Right renal cortex interstitium (tissue), 3 donors: ENCODE results near the gene BCL7B. TPM values are rescaled to one million over a fixed set of nuclear protein-coding genes. Genes with fewer than 3 reads are reported as not detected.
A peak's percentile ranks its signal among the peaks of the same experiment; 100 is the strongest.
"Not testable (repeated sequence)": the region's sequence is repeated elsewhere in the genome, so short reads cannot be mapped to it uniquely, and the experiment has no call there.

Experiments
- DNase-seq, 3 donors: peaks; one replicate each; pipeline ENCODE4 v3.0.0-alpha.2; 2013; ENCODE audit warnings: low read depth in 3 of 3, low spot score in 2 of 3
- polyA plus RNA-seq, 3 donors: library from polyadenylated mRNA; unstranded; fragments of 120-200 nt; gene quantifications; one replicate each; pipeline ENCODE4 v1.2.1, GENCODE V29; 2013; ENCODE audit not compliant: insufficient read length in 3 of 3

BCL7B gene
- polyA plus RNA-seq, 3 donors = 34.6 to 35.5 (median 34.6) TPM

DNA sequence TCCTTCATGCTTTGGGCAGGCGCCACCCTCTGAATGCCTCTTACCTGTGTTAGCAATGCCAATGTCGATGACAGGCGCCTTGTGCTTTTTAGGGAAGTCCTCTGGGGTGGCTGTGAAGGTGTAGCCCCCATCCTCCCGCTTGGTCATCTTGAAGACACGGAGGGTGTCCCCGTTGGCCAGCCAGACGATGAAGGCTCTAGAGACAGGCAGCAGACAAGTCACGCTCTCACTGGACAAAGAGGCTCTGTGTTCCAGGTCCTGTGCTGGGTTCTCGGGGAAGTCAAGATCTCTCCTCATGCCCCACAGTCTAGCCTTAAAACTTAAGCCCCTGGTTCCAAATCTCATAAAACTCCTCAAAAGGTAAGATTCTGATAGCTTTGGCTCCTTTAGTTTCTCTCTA is 15.8 kb upstream of the BCL7B start:
- DNase-seq = no peak

DNA sequence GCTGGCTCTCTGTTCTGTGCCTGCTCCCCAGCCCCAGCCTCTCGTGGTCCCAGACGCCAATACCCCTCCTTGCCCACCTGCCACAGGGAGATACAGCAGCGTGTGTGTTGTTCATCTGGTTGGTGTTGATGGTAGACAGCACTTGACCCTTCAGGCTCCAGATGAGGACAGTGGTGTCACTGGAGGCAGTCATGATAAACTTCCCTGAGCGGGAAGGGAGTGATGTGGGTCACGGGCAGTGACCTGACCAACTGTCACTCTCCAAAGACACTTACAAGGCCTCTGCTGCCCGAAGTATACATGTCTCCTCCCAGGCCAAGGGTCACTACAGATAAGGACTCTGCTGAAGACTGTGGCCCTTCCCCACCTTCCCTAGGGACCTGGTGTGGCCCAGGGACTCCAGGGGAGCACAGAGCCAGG is 15.3 kb upstream of the BCL7B start:
- no peak for DNase-seq

DNA sequence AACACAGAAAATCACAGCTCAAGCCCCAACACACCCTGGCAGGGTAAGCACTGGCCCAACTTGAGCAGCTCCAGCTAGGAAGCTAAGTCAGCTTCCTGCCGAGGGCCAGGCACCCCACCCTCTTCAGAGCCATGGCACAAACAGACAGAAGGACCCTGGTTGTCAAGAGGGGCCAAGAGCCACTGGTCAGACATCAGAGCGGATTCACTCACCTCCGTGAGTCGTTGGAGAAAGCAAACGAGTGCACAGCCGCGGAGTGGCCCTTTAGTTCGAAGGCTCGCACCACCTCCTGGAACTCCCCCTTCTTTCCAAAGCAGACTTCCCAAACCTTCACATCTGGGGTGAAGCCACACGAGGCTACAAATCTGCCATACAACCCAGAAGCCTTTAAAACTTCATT is 13.5 kb upstream of the BCL7B start:
- no peak for DNase-seq

DNA sequence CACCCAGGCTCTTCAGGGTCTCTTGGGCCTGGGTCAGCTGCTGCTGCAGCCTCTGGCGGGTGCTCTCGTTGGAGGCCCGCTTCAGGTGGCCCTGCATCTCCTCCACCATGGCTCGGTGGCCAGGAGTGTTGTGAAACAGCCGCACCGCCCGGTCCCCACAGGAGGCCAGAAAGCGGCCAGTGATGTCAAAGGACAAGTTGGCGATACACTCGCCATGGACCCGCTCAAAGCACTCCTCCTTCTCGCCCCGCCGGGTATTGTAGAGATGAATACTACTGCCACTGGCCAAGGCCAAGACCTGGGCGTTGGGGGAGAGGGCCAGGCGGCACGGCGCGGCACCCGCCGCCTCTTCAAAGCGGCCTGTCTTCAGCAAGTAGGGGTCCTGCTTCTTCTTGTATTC is 13.0 kb upstream of the BCL7B start:
- no peak for DNase-seq

DNA sequence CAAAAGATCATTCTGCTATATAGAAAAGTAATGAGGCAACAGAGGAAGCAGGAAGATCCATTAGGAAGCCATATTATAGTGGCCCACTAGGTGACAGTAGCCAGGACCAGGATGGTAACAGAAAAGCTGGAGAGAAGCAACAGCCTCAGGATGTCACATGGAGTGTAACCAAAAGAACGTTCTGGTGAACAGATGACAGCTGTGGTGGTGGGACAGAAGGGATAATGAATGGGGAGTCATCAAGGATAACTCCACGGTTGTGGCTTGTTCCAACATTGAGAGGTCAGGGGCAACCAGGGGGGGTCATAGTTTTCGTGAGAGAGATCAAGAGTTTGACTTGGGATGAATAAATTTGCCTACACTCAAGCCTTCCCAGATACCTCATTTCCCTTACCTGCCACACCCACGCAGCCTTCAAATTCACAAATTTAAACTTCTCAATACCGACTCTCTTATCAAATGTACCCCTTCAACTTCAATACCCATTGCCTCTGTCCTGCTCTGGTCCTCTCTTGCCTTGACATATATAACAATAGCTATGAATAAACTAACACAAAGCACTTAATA is 11.6 kb upstream of the BCL7B start:
- DNase-seq = no peak

DNA sequence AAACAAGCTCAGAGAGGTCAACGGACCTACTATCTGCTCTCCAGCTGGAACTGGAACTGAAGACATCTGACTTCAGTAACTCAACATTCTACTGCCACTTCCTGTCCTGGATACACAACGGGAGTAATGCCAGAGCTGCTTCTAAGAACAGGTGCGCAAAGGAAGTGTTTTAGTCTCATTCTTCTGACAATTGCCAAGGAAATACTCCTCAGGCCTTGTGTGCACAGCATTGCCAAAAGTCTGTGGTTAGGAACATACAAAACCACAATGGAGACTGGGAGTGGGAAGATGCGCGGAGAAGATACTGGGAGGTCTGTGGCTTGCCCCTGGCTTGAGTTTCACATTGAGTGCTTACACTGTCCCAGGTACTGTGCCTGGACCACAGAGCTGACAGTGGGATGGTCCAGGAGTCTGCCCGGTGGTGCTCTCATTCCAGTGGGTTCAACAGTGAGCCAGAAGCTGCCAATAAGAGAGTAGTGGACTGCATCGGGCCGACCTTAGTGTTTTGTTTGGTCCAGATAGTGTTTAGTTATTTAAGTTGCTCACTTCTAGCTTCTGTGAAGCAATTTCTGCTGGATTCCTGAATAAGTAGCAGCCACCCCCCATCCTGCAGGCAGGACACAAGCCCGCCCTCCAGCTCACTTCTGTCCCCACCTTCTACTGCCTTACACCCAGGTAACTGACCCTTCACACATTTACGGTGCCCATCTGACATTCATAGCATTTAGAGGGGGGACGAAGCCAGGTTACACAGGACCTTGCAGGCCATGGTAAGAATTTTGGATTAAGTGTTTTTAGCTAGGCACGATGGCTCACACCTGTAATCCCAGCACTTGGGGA is 10.6 kb upstream of the BCL7B start:
- no peak for DNase-seq

DNA sequence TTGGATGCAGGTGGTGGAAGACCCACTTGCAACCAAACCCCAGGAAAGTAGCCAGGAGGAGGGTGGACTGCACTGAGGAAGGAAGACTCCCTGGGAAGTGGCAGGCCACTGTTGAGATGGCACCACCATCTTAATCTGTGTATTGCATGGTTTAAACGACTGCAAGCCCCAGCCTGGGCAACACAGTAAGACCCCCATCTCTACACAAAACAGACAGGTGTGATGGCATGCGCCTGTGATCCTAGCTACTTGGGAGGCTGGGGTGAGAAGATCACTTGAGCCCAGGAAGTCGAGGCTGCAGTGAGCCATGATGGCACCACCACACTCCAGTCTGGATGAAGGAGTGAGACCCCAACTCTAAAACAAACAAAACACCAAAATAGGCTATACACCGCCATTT is 9.7 kb upstream of the BCL7B start:
- DNase-seq = no peak

DNA sequence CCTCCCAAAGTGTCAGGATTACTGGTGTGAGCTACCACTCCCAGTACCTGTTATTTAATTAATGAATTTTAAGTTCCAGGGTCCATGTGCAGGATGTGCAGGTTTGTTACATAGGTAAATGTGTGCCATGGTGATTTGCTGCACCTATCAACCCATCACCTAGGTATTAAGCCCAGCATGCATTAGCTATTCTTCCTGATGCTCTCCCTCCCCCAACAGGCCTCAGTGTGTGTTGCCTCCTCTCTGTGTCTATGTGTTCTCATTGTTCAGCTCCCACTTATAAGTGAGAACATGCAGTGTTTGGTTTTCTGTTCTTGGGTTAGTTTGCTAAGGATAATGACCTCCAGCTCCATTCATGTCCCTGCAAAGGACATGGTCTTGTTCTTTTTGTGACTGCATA is 8.9 kb upstream of the BCL7B start:
- not testable (repeated sequence) for DNase-seq

DNA sequence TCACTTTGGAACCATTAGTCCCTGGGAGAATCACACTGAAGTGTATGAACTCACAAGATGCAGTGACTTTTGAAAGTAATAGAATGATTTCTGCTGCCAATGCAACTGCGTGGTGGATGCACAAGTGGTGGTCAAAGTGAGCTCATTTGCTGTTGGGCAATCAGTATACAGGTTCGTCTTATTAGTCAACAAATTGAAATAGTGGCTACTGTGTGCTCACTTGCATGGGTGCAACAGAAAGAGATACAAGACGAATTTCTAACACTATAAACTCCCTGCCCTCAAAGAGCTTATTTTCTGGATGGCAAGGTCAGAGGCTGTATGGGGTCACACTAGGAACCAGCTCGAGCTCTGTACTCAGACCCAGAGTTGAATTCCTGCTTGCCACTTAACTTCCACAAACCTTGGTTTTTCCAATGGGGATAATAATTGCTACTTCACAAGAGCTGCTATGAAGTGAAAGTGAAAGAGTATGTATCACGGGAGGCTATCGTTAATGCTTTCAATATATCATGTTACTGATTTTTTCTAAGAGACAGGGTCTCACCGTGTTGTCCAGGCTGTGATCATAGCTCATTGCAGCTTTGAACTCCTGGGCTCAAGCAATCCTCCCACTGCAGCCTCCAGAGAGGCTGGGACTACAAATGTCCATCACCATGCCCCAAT is 8.3 kb upstream of the BCL7B start:
- no peak for DNase-seq

DNA sequence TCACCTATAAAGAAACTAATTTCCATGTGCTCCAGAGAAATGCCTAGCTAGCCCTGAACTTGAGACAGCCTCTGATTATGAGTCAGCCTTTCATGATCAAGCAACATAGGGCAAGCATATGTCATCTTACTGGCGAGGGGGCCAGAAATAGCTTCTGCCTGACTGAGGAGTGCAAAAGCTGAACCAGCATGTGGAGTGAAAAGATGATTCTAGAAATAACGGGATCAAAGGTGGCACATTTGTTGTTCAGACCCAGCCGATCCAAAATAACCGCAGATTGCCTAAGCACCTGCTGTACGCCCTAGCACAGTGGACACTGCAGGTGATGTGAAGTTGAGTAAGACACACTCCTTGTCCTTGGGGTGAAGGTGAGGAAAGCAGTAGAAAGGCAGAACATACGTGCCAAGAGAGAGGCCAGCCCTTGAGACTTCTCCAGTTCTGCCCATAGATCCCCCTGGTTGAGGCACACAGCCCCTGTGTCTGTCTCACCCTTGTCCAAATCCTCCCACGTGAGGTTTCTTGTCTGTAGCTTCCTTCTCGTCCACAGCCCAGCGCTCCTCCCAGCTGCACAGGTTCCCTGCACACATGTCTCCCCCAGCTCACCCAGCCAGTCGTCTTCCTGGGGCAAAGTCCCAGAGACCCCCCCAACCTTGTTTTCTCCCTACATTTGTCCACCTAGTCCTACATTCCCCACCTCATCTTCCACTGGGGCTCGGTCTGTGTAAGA is 2.8 kb upstream of the BCL7B start:
- DNase-seq = no peak

DNA sequence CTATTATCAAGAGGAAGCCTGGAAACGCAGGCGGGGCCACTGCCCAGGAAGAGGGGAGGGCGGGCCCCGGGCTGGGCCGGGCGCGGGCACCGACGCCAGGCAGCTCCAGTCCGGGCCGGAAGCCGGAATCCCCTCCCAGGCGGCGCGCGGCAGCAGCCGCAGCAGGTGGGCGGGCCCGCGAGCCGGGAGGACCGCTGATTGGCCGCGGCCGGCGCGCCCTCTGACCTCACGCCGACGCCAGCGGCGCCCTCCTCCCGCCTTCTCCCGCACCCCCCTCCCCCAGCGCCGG is 438 bp downstream of the BCL7B start:
- DNase-seq = peak; percentile 53 to 76 (median 75)

DNA sequence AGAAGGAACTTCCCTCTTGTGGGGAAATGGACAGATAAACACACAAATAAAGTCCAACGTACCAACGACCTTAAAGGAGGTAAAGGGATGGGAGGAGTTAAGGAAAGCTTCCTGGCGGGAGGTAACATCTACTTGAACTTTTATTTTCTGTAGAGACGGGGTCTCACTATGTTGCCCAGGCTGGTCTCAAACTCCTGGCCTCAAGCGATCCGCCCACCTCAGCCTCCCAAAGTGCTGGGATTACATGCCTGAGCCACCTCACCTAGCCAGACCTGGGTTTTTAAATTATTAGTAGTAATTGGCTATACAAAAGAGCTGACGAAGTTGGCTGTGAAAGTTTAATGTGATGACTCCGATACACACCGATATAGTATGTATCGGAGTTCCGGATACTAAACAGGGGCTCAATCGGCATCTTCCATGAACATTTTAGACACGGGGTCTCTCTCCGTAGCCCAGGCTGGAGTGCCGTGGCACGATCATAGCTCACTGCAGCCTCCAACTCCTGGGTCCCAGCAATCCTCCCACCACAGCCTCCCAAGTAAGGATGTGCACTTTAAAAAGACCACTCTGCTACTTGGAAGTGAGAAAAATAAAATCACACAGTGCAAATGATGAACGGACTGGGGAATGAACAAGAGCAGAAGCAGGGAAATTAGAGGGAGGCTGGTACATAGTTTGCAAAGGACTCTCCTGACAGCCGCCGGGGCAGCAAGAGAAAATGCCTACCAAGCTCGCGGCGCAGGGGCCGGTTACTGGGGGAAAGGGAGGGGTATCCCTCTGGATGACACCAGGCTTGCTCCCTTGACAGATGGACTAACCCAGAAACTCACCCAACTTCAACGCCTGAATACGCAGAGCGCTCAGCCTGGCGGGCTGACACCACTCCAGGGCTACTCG is 1.0 kb downstream of the BCL7B start:
- DNase-seq = peak in 1 of 3 donors; percentile 38

DNA sequence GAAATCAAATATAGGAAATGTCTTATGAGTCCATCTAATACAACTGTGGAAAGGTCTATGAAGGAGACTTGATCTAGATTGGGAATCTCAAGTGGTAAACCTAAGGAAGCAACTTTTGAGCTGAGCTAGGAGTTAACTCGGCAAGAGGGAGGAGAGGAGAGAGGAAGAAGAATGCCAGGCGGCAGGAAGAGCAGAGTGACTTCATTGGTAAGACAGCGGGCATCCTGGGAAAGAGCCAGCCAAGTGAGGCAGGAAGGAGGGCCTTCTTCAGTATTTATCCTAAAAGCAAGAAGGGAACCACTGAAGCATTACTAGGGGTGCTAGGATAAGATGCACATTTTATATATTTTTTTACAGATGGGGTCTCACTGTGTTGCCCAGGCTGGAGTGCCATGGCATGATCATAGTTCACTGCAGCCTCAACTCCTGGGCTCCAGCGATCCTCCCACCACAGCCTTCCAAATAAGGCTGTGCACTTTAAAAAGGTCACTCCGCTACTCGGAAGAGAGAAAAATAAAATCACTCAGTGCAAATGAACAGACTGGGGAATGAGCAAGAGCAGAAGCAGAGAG is 2.0 kb downstream of the BCL7B start:
- DNase-seq = no peak

DNA sequence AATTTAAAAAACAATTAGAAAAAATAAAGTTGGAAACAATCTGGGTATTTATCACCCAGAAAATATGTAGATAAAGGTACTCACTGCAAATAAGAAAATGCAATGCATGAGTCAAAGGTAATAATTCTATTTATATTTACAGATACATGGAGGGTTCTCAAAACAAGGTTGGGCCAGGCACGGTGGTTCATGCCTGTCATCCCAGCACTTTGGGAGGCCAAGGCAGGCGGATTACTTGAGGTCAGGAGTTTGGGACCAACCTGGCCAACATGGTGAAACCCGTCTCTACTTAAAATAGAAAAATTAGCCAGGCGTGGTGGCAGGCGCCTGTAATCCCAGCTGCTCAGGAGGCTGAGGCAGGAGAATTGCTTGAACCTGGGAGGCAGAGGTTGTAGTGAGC is 7.4 kb downstream of the BCL7B start:
- not testable (repeated sequence) for DNase-seq

DNA sequence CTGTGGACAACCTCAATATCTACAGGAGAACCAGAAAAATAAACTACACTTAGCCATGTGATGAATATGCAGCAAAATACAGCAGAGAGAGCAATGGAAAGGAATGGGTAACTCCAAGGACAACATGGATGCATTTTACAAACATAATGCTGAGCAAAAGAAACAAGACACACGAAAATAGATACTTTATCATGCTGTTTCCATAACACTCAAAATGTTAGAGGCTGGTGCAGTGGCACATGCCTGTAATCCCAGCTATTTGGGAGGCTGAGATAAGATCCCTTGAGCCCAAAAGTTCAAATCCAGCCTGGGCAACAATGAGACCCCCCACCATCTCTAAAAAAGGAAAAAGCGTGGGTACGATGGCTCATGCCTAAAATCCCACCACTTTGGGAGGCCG is 8.3 kb downstream of the BCL7B start:
- no peak for DNase-seq

DNA sequence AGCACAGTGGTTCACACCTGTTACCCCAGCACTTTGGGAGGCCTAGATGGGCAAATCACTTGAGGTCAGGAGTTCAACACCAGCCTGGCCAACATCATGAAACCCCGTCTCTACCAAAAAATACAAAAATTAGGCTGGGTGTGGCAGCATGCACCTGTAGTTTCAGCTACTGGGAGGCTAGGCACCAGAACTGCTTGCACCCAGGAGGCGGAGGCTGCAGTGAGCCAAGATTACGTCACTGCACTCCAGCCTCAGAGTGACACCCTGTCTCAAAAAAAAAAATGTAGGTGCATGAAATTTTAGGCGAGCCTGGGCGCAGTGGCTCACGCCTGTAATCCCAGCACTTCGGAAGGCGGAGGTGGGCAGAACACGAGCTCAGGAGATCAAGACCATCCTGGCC is 9.6 kb downstream of the BCL7B start:
- no peak for DNase-seq

DNA sequence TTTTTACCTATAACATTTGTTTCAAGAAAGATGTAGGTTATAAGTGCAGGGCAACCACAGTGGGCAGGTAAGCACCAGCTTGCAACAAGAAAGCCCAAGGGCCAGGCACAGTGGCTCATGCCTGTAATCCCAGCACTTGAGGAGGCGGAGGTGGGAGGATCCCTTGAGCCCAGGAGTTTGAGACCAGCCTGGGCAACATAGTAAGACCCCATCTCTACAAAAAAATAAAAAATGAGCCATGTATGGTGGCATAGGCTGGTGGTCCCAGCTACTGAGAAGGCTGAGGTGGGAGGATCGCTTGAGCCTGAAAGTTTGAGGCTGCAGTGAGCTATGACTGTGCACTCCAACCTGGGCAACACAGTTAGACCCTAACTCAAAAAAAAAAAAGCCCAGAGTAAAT is 12.8 kb downstream of the BCL7B start:
- no peak for DNase-seq

DNA sequence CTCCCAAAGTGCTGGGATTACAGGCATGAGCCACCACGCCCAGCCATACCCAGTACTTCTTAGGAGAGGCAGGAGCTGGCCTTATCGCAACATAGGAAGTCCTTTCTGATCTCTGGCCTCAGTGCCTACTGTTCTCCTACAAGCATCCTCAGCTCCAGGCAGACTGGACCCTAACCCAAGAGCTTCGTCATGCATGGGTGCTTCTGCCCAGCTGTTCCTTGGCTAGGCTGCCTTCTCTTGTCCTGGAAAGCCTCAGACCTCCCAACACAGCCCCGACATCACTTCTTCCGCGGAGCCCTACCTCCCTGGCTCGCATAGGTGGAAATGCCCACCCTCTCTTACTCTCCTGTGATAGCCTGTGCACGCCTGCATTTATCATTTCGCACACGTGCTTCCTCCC is 15.8 kb downstream of the BCL7B start:
- DNase-seq = no peak

DNA sequence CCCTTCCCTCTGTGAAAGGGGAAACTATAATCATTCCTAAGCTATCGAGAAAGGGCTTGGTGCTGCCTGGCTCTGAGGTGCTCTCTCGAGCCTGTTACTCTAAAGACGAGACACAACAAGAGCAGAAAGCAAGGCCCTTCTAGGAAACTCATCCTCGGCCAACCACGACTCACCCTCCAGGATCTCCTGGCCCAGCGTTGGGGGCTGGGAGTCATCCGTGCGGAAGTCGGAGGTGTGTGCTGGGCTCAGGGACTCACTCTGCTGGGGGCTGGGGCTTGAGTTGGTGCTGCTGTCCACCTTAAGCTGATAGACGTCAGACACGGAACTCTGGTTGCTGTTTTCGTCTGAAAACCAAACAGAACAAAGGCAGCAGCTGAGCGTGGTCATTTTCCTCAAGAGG is 17.8 kb downstream of the BCL7B start:
- DNase-seq = no peak

DNA sequence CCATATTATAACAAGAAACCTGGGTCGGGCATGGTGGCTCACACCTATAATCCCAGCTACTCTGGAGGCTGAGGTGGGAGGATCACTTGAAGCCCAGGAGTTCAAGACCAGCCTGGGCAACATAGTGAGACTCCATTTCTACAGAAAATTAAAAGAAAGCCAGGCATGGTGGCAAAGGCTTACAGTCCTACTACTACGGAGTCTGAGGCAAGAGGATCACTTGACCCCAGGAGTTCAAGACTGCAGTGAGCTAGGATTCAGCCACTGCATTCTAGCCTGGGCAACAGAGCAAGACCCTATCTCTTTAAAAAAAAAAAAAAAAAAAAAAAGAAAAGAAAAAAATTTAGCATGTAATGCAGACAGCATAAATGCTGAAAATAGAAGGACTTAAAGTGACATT is 19.0 kb downstream of the BCL7B start:
- not testable (repeated sequence) for DNase-seq
